NT2/D1 (cell line): Measurements from ENCODE around the gene ANAPC1.

Experiments
- DNase-seq: peaks from one replicate; pipeline ENCODE4 v3.0.0-alpha.2; 2011; ENCODE audit warnings: low read depth, low spot score
- H3K27me3 ChIP-seq: 2 replicates; pipeline ENCODE4 v1.6.0; 2011; ENCODE audit warnings: mild to moderate bottlenecking; ENCODE audit not compliant: insufficient read length, insufficient read depth
- H3K36me3 ChIP-seq: 2 replicates; pipeline ENCODE4 v1.6.1; 2011; ENCODE audit warnings: mild to moderate bottlenecking, low read length, mixed read lengths; ENCODE audit not compliant: insufficient read depth, insufficient read length
- H3K4me1 ChIP-seq: 2 replicates; pipeline ENCODE4 v1.5.1; 2011; ENCODE audit not compliant: insufficient read depth, insufficient read length
- H3K4me3 ChIP-seq: 2 replicates; pipeline ENCODE4 v1.5.1; 2011; ENCODE audit warnings: low read depth; ENCODE audit not compliant: insufficient read length
- H3K9ac ChIP-seq: 2 replicates; pipeline ENCODE4 v1.6.0; 2011; ENCODE audit warnings: low read depth; ENCODE audit not compliant: insufficient read length
- H3K9me3 ChIP-seq: 2 replicates; pipeline ENCODE4 v1.5.1; 2011; ENCODE audit warnings: mild to moderate bottlenecking, low read length; ENCODE audit not compliant: insufficient read depth
- SUZ12 ChIP-seq: IDR thresholded peaks from 2 replicates; pipeline ENCODE4 v1.6.1; 2011; ENCODE audit not compliant: insufficient read length, insufficient read depth; ENCODE audit errors: extremely low read depth
- YY1 ChIP-seq: IDR thresholded peaks from 2 replicates; pipeline ENCODE4 v1.6.1; 2011; ENCODE audit not compliant: insufficient read length, insufficient read depth
- ZNF274 ChIP-seq: IDR thresholded peaks from 2 replicates; pipeline ENCODE4 v1.6.1; 2011; ENCODE audit warnings: mild to moderate bottlenecking, low read depth, low read length

The ANAPC1 gene

DNA sequence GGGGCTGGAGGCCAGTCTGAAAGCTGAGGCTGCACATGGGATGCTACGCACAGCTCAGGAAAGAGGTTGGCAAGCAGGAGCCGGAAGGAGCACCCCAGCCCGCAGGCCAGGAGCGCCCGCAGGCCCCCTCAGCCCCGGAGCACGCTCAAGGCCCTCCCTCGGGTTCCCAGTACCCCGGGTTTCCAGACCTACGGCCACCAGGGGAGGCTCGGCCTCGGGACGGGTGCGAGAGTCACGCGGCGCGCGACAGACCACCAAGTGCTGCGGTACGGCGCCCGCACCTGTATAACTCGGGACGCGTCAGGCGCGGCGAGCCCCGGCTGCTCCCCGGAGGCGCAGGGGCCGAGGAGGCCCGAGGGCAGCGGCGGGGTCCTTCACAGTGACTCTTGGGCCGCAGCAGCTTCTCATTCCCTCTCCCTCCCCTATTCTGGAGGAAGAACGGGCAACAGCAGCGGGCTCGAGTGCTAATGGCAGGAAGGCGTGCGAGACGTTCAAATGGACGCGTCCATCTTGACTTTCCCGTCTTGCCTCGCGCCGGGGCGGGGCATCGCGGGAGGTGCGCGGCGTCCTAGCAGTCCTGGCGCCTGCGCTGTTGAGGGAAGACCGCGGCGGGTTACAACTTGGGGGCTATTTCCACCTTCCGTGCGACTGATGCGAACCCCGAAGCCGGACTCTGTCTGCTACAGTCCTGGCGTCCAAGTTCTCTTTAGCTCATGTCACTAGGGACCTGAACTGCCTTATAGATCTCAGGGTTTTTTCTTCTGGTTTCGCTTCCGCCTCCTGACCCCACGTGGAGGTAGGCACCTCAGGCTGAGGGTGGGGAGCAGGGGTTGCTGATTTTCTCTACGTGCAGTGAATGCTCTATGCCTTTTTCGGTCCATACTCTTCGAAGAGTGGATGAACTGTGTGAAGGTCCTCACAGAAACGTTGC is at the start of gene ANAPC1:
ANAPC1 (minus strand) TSS at position 533 of the 931 bp plus-strand sequence. CDS start 3,368 bp downstream, outside the sequence.
- H3K27me3 ChIP-seq, result no peaks in the 10 kb centered on the region
- TF ChIP-seq ZNF274, result no peak
- TF ChIP-seq YY1, result peak; percentile 88
- TF ChIP-seq SUZ12, result no peak
- H3K4me1 ChIP-seq, result no peaks in the 10 kb centered on the region
- H3K9me3 ChIP-seq, result no peaks in the 10 kb centered on the region
- peak; percentile 83 for DNase-seq
- peak within 1 kb of the TSS; percentile 100 for H3K4me3 ChIP-seq
- peaks cover 12% of the 10 kb centered on the region for H3K36me3 ChIP-seq
- H3K9ac ChIP-seq, result peak within 1 kb of the TSS; percentile 99

DNA sequence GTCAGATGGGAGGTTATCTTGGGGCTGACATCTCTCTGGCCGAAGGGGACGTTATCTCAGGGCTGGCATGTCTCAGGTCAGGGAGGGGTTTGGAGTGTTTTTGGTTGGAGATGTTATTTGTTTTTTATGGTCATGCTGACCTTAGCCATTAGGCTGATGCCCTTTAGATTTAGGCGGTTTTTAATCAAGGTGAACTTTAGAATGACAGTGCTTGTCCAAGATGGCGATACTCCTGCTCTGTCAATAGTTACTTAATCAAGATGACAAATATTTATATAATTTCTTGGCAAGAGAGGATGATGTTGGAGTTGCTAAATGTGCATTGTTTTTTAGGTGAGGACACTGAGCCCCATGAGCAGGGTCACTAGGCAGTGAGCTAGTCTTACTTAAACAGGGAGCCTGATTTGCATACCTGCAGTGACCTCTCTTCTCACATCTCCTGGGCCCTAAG is 48.9 kb upstream of the ANAPC1 start:
- TF ChIP-seq SUZ12 (no peak), YY1 (no peak), ZNF274 (no peak)
- Histone ChIP-seq H3K4me1 (no peaks in the 10 kb centered on the region), H3K9me3 (peaks cover 19% of the 10 kb centered on the region; the same call in 1 of the 2 replicates), H3K4me3 (no peak overlapping the region), H3K36me3 (peaks cover 16% of the 10 kb centered on the region), H3K27me3 (no peaks in the 10 kb centered on the region), H3K9ac (no peak overlapping the region)
- no peak for DNase-seq

GRCh38 chr2:111930875-111931274 is 46.9 kb upstream of the ANAPC1 start:
- no peak overlapping the region for H3K9ac ChIP-seq
- no peak for DNase-seq
- no peaks in the 10 kb centered on the region for H3K27me3 ChIP-seq
- H3K4me1 ChIP-seq, result no peaks in the 10 kb centered on the region
- no peak overlapping the region for H3K4me3 ChIP-seq
- no peak for TF ChIP-seq YY1
- no peak for TF ChIP-seq ZNF274
- no peak for TF ChIP-seq SUZ12
- H3K36me3 ChIP-seq, result peaks cover 16% of the 10 kb centered on the region
- H3K9me3 ChIP-seq, result peaks cover 19% of the 10 kb centered on the region; the same call in 1 of the 2 replicates

GRCh38 chr2:111930409-111930808 is 46.4 kb upstream of the ANAPC1 start:
- no peak overlapping the region for H3K9ac ChIP-seq
- H3K4me3 ChIP-seq, result no peak overlapping the region
- H3K27me3 ChIP-seq, result no peaks in the 10 kb centered on the region
- no peak for DNase-seq
- H3K4me1 ChIP-seq, result no peaks in the 10 kb centered on the region
- no peak for TF ChIP-seq YY1
- peaks cover 19% of the 10 kb centered on the region; the same call in 1 of the 2 replicates for H3K9me3 ChIP-seq
- peaks cover 16% of the 10 kb centered on the region for H3K36me3 ChIP-seq

DNA sequence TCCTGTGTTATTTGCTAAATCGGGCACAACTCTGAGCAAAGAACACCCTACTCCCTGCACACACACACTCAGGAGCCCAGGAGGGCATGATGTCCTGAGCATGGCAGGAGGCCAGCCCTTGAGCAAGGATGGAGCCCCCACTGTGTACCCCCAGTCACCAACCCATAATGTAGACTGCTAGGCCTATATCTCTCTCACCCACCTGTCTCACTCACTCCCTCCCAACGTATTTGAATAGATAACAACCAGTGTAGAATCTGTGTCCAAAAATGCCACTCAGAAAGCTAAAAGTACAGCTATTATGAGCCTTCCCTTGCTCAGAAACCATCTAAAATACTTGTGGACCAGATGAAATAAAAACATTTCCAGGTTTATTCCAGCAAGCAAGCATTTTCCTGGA is 43.7 kb upstream of the ANAPC1 start:
- H3K9me3 ChIP-seq, result peaks cover 12% of the 10 kb centered on the region; the same call in 1 of the 2 replicates
- no peaks in the 10 kb centered on the region for H3K27me3 ChIP-seq
- H3K4me1 ChIP-seq, result no peaks in the 10 kb centered on the region
- H3K4me3 ChIP-seq, result no peak overlapping the region
- no peak overlapping the region for H3K9ac ChIP-seq
- TF ChIP-seq SUZ12 (no peak), ZNF274 (no peak), YY1 (no peak)
- peaks cover 16% of the 10 kb centered on the region for H3K36me3 ChIP-seq
- no peak for DNase-seq

GRCh38 chr2:111924617-111925107 is 40.7 kb upstream of the ANAPC1 start:
- peaks cover 5% of the 10 kb centered on the region for H3K36me3 ChIP-seq
- no peak for DNase-seq
- TF ChIP-seq ZNF274 (no peak), SUZ12 (no peak), YY1 (no peak)
- H3K9ac ChIP-seq, result no peak overlapping the region
- peaks cover 2% of the 10 kb centered on the region for H3K4me1 ChIP-seq
- no peaks in the 10 kb centered on the region for H3K27me3 ChIP-seq
- H3K4me3 ChIP-seq, result no peak overlapping the region
- H3K9me3 ChIP-seq, result no peaks in the 10 kb centered on the region

DNA sequence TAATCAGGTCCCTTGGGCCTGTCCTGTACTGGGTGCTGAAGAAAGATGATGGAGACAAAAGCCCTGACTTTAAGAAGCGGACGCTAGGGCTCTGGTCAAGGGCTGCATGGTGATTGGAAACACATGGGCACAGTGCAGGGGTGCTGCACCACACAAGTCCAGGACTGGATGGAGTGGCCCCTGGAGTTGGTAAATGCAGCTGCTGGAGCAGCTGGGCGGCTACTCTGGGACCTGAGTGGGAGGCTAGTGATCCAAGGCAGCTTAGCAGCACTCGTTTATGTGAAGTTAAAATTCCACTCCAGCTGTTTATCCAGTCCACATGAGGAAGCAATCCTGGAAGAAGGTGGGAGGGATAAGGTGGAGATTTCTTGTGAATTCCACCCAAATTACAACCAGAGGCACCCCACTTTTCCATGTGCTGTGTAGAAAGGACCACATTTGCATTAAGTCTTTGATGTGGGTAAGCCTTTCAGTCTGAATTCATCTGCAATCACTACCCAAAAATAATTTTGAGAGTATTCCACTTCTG is 39.3 kb upstream of the ANAPC1 start:
- H3K27me3 ChIP-seq, result no peaks in the 10 kb centered on the region
- H3K9ac ChIP-seq, result no peak overlapping the region
- DNase-seq, result no peak
- no peaks in the 10 kb centered on the region for H3K9me3 ChIP-seq
- H3K4me3 ChIP-seq, result no peak overlapping the region
- peaks cover 2% of the 10 kb centered on the region for H3K4me1 ChIP-seq
- no peaks in the 10 kb centered on the region for H3K36me3 ChIP-seq
- TF ChIP-seq ZNF274, result no peak
- no peak for TF ChIP-seq YY1
- TF ChIP-seq SUZ12, result no peak
